ENCODE data around the gene DHRSX.
"Not testable (repeated sequence)": the region's sequence is repeated elsewhere in the genome, so short reads cannot be mapped to it uniquely, and the experiment has no call there.

Gene DHRSX

GRCh38 chrX:2315434-2315833, 185.3 kb downstream of the DHRSX start:
- Histone ChIP-seq H4K91ac (ENCODE audit: low read depth, low read length, poor library complexity) (no peak overlapping the region), H4K8ac (ENCODE audit: low read depth, low read length) (no peak overlapping the region), H3K27ac (replicated peaks; ENCODE audit: low read length) (no peak overlapping the region), H3K18ac (ENCODE audit: low read length) (no peak overlapping the region), H3K27me3 (ENCODE audit: control insufficient read depth in 3 of 3, insufficient read depth in 3 of 3, low read depth in 1 of 3, low read length in 3 of 3) (no peaks in the 10 kb centered on the region), H2BK12ac (ENCODE audit: low read length) (no peak overlapping the region), H3K36me3 (replicated peaks in 1 of 2; ENCODE audit: control insufficient read depth in 2 of 2, insufficient read depth in 2 of 2, low read length in 2 of 2) (no peaks in the 10 kb centered on the region), H2BK15ac (ENCODE audit: low read length) (no peak overlapping the region), H3K14ac (ENCODE audit: low read length) (no peak overlapping the region), H3K4me3 (ENCODE audit: low read length in 2 of 2) (no peak overlapping the region), H3K23ac (ENCODE audit: low read depth, low read length, poor library complexity) (no peak overlapping the region), H3K9ac (ENCODE audit: low read depth, low read length, poor library complexity) (no peak overlapping the region), H2AK5ac (ENCODE audit: low read depth, low read length) (no peak overlapping the region), H3K4ac (ENCODE audit: low read length) (no peak overlapping the region), H3K9me3 (replicated peaks in 1 of 2; ENCODE audit: control insufficient read depth in 2 of 2, insufficient read depth in 1 of 2, low read depth in 1 of 2, low read length in 2 of 2) (peaks cover 3 to 4% of the 10 kb centered on the region in 2 donors), H3K79me1 (ENCODE audit: low read depth, low read length) (no peaks in the 10 kb centered on the region), H3K4me2 (ENCODE audit: insufficient read depth, low read length, poor library complexity, severe bottlenecking) (no peak overlapping the region), H2BK5ac (ENCODE audit: low read length) (no peak overlapping the region), H2BK120ac (ENCODE audit: low read depth, low read length) (no peak overlapping the region), H3K4me1 (ENCODE audit: control insufficient read depth in 2 of 2, insufficient read depth in 1 of 2, low read depth in 1 of 2, low read length in 2 of 2) (peaks cover 5 to 7% of the 10 kb centered on the region in 2 donors), H2AFZ (ENCODE audit: low read length) (no peak overlapping the region)
- no CpG with 5 or more reads among the region's 5 CpGs for WGBS, 2 donors (ENCODE audit: extremely low coverage in 2 of 2, insufficient read length in 2 of 2, insufficient replicate concordance in 1 of 2)
- DNase-seq (ENCODE audit: low spot score): no peak

DNA sequence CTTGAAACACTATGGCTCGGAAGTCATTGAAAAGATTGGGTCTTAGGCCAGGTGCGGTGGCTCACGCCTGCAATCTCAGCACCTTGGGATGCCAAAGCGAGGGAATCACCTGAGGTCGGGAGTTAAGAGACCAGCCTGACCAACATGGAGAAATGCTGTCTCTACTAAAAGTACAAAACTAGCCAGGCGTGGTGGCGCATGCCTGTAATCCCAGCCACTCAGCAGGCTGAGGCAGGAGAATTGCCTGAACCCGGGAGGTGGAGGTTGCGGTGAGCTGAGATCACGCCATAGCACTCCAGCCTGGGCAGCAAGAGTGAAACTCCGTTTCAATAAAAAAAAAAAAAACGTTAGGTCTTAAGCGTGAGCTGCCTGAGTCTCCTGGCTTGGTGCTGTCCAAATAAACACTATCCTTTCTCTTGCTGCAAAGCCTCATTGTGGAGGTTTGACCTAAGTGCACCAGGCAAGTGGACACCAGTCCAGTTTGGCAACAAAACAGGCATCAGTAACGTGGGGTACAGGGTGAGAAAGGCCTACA, 185.9 kb downstream of the DHRSX start:
- Histone ChIP-seq H3K4me1 (ENCODE audit: control insufficient read depth in 2 of 2, insufficient read depth in 1 of 2, low read depth in 1 of 2, low read length in 2 of 2) (peaks cover 8 to 10% of the 10 kb centered on the region in 2 donors), H3K36me3 (replicated peaks in 1 of 2; ENCODE audit: control insufficient read depth in 2 of 2, insufficient read depth in 2 of 2, low read length in 2 of 2) (no peaks in the 10 kb centered on the region), H2BK5ac (ENCODE audit: low read length) (no peak overlapping the region), H2AK5ac (ENCODE audit: low read depth, low read length) (no peak overlapping the region), H2BK15ac (ENCODE audit: low read length) (no peak overlapping the region), H2AFZ (ENCODE audit: low read length) (no peak overlapping the region), H3K27me3 (ENCODE audit: control insufficient read depth in 3 of 3, insufficient read depth in 3 of 3, low read depth in 1 of 3, low read length in 3 of 3) (no peaks in the 10 kb centered on the region), H4K91ac (ENCODE audit: low read depth, low read length, poor library complexity) (no peak overlapping the region), H2BK120ac (ENCODE audit: low read depth, low read length) (no peak overlapping the region), H4K8ac (ENCODE audit: low read depth, low read length) (no peak overlapping the region), H3K18ac (ENCODE audit: low read length) (peak overlapping the region; percentile 59), H3K23ac (ENCODE audit: low read depth, low read length, poor library complexity) (no peak overlapping the region), H3K9me3 (replicated peaks in 1 of 2; ENCODE audit: control insufficient read depth in 2 of 2, insufficient read depth in 1 of 2, low read depth in 1 of 2, low read length in 2 of 2) (peaks cover 3 to 4% of the 10 kb centered on the region in 2 donors), H3K9ac (ENCODE audit: low read depth, low read length, poor library complexity) (no peak overlapping the region), H3K4me2 (ENCODE audit: insufficient read depth, low read length, poor library complexity, severe bottlenecking) (no peak overlapping the region), H3K14ac (ENCODE audit: low read length) (no peak overlapping the region), H3K79me1 (ENCODE audit: low read depth, low read length) (no peaks in the 10 kb centered on the region), H3K27ac (replicated peaks; ENCODE audit: low read length) (no peak overlapping the region), H3K4me3 (ENCODE audit: low read length in 2 of 2) (no peak overlapping the region), H3K4ac (ENCODE audit: low read length) (no peak overlapping the region), H2BK12ac (ENCODE audit: low read length) (no peak overlapping the region)
- no peak for DNase-seq (ENCODE audit: low spot score)
- WGBS, 2 donors (ENCODE audit: extremely low coverage in 2 of 2, insufficient read length in 2 of 2, insufficient replicate concordance in 1 of 2): no CpG with 5 or more reads among the region's 14 CpGs

DNA sequence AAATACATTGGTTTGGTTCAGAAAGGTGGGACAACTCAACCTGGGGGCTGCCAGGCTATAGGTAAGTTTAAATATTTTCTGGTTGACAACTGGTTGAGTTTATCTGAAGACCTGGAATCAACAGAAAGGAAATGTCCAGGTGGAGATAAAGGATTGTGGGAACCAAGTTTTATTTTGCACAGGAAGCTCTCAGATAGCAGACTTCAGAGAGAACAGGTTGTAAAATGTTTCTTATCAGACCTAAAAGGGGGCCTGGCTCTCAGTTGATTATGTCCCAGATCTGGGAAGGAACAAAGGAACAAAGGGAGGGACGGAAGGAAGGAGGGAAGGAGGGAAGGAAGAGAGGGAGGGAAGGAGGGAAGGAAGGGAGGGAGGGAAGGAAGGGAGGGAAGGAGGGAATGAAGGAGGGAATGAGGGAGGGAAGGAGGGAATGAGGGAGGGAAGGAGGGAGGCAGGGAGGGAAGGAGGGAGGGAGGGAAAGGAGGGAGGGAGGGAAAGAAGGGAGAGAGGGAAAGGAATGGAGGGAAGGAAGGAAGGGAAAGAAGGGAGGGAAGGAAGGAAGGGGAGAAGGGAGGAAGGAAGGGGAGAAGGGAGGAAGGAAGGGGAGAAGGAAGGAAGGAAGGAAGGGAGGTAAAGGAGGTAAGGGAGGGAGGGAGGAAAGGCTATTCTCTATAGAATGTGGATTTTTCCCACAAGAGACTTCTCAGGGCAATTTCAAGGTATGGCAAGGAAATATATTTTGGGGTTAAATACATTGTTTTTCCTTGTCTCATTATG, 186.7 kb downstream of the DHRSX start:
- Histone ChIP-seq H4K8ac (ENCODE audit: low read depth, low read length) (no peak overlapping the region), H2BK5ac (ENCODE audit: low read length) (no peak overlapping the region), H3K18ac (ENCODE audit: low read length) (no peak overlapping the region), H2BK12ac (ENCODE audit: low read length) (no peak overlapping the region), H2AFZ (ENCODE audit: low read length) (no peak overlapping the region), H3K23ac (ENCODE audit: low read depth, low read length, poor library complexity) (no peak overlapping the region), H3K27ac (replicated peaks; ENCODE audit: low read length) (no peak overlapping the region), H2BK15ac (ENCODE audit: low read length) (no peak overlapping the region), H3K4me1 (ENCODE audit: control insufficient read depth in 2 of 2, insufficient read depth in 1 of 2, low read depth in 1 of 2, low read length in 2 of 2) (peaks cover 9 to 10% of the 10 kb centered on the region in 2 donors), H3K9me3 (replicated peaks in 1 of 2; ENCODE audit: control insufficient read depth in 2 of 2, insufficient read depth in 1 of 2, low read depth in 1 of 2, low read length in 2 of 2) (peaks cover 3 to 4% of the 10 kb centered on the region in 2 donors), H2AK5ac (ENCODE audit: low read depth, low read length) (no peak overlapping the region), H3K36me3 (replicated peaks in 1 of 2; ENCODE audit: control insufficient read depth in 2 of 2, insufficient read depth in 2 of 2, low read length in 2 of 2) (no peaks in the 10 kb centered on the region), H3K79me1 (ENCODE audit: low read depth, low read length) (no peaks in the 10 kb centered on the region), H3K4me3 (ENCODE audit: low read length in 2 of 2) (no peak overlapping the region), H4K91ac (ENCODE audit: low read depth, low read length, poor library complexity) (no peak overlapping the region), H3K4ac (ENCODE audit: low read length) (no peak overlapping the region), H3K4me2 (ENCODE audit: insufficient read depth, low read length, poor library complexity, severe bottlenecking) (no peak overlapping the region), H3K9ac (ENCODE audit: low read depth, low read length, poor library complexity) (no peak overlapping the region), H3K14ac (ENCODE audit: low read length) (no peak overlapping the region), H2BK120ac (ENCODE audit: low read depth, low read length) (no peak overlapping the region), H3K27me3 (ENCODE audit: control insufficient read depth in 3 of 3, insufficient read depth in 3 of 3, low read depth in 1 of 3, low read length in 3 of 3) (no peaks in the 10 kb centered on the region)
- DNase-seq (ENCODE audit: low spot score): no peak
- WGBS, 2 donors (ENCODE audit: extremely low coverage in 2 of 2, insufficient read length in 2 of 2, insufficient replicate concordance in 1 of 2): no CpG with 5 or more reads among the region's 1 CpG

GRCh38 chrX:2312061-2312591, 188.7 kb downstream of the DHRSX start:
- H3K18ac ChIP-seq (ENCODE audit: low read length); H3K4me2 ChIP-seq (ENCODE audit: insufficient read depth, low read length, poor library complexity, severe bottlenecking); H3K27me3 ChIP-seq (ENCODE audit: control insufficient read depth in 3 of 3, insufficient read depth in 3 of 3, low read depth in 1 of 3, low read length in 3 of 3); H3K79me1 ChIP-seq (ENCODE audit: low read depth, low read length); H3K36me3 ChIP-seq (replicated peaks in 1 of 2; ENCODE audit: control insufficient read depth in 2 of 2, insufficient read depth in 2 of 2, low read length in 2 of 2); H2BK15ac ChIP-seq (ENCODE audit: low read length); H2AK5ac ChIP-seq (ENCODE audit: low read depth, low read length); H2AFZ ChIP-seq (ENCODE audit: low read length); H2BK5ac ChIP-seq (ENCODE audit: low read length); H2BK12ac ChIP-seq (ENCODE audit: low read length); DNase-seq (ENCODE audit: low spot score); H3K4ac ChIP-seq (ENCODE audit: low read length); H3K14ac ChIP-seq (ENCODE audit: low read length); H4K91ac ChIP-seq (ENCODE audit: low read depth, low read length, poor library complexity); H3K4me3 ChIP-seq (ENCODE audit: low read length in 2 of 2); H4K8ac ChIP-seq (ENCODE audit: low read depth, low read length); H3K23ac ChIP-seq (ENCODE audit: low read depth, low read length, poor library complexity); H2BK120ac ChIP-seq (ENCODE audit: low read depth, low read length); H3K9ac ChIP-seq (ENCODE audit: low read depth, low read length, poor library complexity); H3K9me3 ChIP-seq (replicated peaks in 1 of 2; ENCODE audit: control insufficient read depth in 2 of 2, insufficient read depth in 1 of 2, low read depth in 1 of 2, low read length in 2 of 2): not testable (repeated sequence)
- H3K27ac ChIP-seq (replicated peaks; ENCODE audit: low read length): peak overlapping the region; percentile 85
- WGBS, 2 donors (ENCODE audit: extremely low coverage in 2 of 2, insufficient read length in 2 of 2, insufficient replicate concordance in 1 of 2): no CpG with 5 or more reads among the region's 5 CpGs
- H3K4me1 ChIP-seq (ENCODE audit: control insufficient read depth in 2 of 2, insufficient read depth in 1 of 2, low read depth in 1 of 2, low read length in 2 of 2): peaks cover 9 to 10% of the 10 kb centered on the region in 2 donors
